GM18507 (cell line): ENCODE results near the gene USH1G.
"Not testable (repeated sequence)": the region's sequence is repeated elsewhere in the genome, so short reads cannot be mapped to it uniquely, and the experiment has no call there.

Source experiments
- DNase-seq: peaks from one replicate; pipeline ENCODE4 v3.0.0; 2011; ENCODE audit warnings: low read depth; ENCODE audit not compliant: insufficient read length; ENCODE audit errors: extremely low spot score
- FAIRE-seq: peaks from 2 replicates; lab custom pipeline; 2011; peaks lifted over from hg19 to GRCh38; lab: Jason Lieb, UNC

Gene USH1G

GRCh38 chr17:74922694-74923537 is at the start of gene USH1G:
TSS of gene USH1G (minus strand) at chr17:74923255. CDS start at chr17:74923073, 182 bp downstream.
- DNase-seq: no peak
- no peak for FAIRE-seq

GRCh38 chr17:74972107-74972972 is 49.3 kb upstream of the USH1G start, which contains the start of gene HID1:
TSS of gene HID1 (minus strand) at chr17:74972759. CDS start at chr17:74972656, 103 bp downstream.
- DNase-seq (peak; percentile 62), FAIRE-seq (no peak)

- FAIRE-seq: no peak
- no peak for DNase-seq
Measured at GRCh38 chr17:74971842-74972106, 48.7 kb upstream of the USH1G start.

- FAIRE-seq: no peak
- DNase-seq: no peak
Measured at GRCh38 chr17:74971069-74971841, 48.2 kb upstream of the USH1G start.

- FAIRE-seq (no peak), DNase-seq (no peak)
Measured at GRCh38 chr17:74970395-74970794, 47.3 kb upstream of the USH1G start.

- FAIRE-seq, DNase-seq: not testable (repeated sequence)
Measured at GRCh38 chr17:74969501-74969900, 46.4 kb upstream of the USH1G start.

GRCh38 chr17:74968361-74968780 is 45.3 kb upstream of the USH1G start:
- DNase-seq (no peak), FAIRE-seq (no peak)

- FAIRE-seq (no peak), DNase-seq (no peak)
Measured at GRCh38 chr17:74964988-74965622, 42.0 kb upstream of the USH1G start.

- FAIRE-seq (no peak), DNase-seq (no peak)
Measured at GRCh38 chr17:74964246-74964761, 41.2 kb upstream of the USH1G start.

- FAIRE-seq (no peak), DNase-seq (no peak)
Measured at GRCh38 chr17:74963656-74964055, 40.6 kb upstream of the USH1G start.

- DNase-seq: no peak
- FAIRE-seq: no peak
Measured at GRCh38 chr17:74962622-74963394, 39.8 kb upstream of the USH1G start.

GRCh38 chr17:74961657-74962350 is 38.7 kb upstream of the USH1G start:
- FAIRE-seq (peak; percentile 92), DNase-seq (peak; percentile 75)

GRCh38 chr17:74960570-74961342 is 37.7 kb upstream of the USH1G start:
- FAIRE-seq: peak; percentile 69
- peak; percentile 33 for DNase-seq

GRCh38 chr17:74959826-74960515 is 36.9 kb upstream of the USH1G start:
- no peak for DNase-seq

GRCh38 chr17:74957935-74958740 is 35.1 kb upstream of the USH1G start:
- peak; percentile 86 for FAIRE-seq
- DNase-seq: peak; percentile 62

More at GRCh38 chr17:74959826-74960515, 36.9 kb upstream of the USH1G start:
- no peak for FAIRE-seq

- DNase-seq (no peak), FAIRE-seq (no peak)
Measured at GRCh38 chr17:74956093-74956492, 33.0 kb upstream of the USH1G start.
